Neural crest cell (in vitro differentiated cells): Measurements from ENCODE around the gene CTBP1. TPM values are rescaled to one million over a fixed set of nuclear protein-coding genes. Genes with fewer than 3 reads are reported as not detected.
"Not testable (repeated sequence)": the region's sequence is repeated elsewhere in the genome, so short reads cannot be mapped to it uniquely, and the experiment has no call there.

ENCODE experiments used
- DNase-seq: peaks from one replicate; pipeline ENCODE4 v3.0.0; 2021; ENCODE audit warnings: low read depth, mixed read lengths, low spot score
- H3K27ac Mint-ChIP-seq: one replicate; pipeline ENCODE4 v1.8.0; 2021; ENCODE audit warnings: mild to moderate bottlenecking, mixed read lengths; ENCODE audit not compliant: unreplicated experiment
- H3K27me3 Mint-ChIP-seq: 2 replicates; pipeline ENCODE4 v1.8.0; 2021; ENCODE audit warnings: low read depth, mild to moderate bottlenecking, mixed read lengths
- H3K36me3 Mint-ChIP-seq: 2 replicates; pipeline ENCODE4 v1.8.0; 2021; ENCODE audit warnings: low read depth, mild to moderate bottlenecking, mixed read lengths
- H3K4me1 Mint-ChIP-seq: 2 replicates; pipeline ENCODE4 v1.8.0; 2021; ENCODE audit warnings: mixed read lengths
- H3K4me3 Mint-ChIP-seq: one replicate; pipeline ENCODE4 v1.8.0; 2021; ENCODE audit warnings: mild to moderate bottlenecking, mixed read lengths
- H3K9me3 Mint-ChIP-seq: 2 replicates; pipeline ENCODE4 v1.8.0; 2021; ENCODE audit warnings: mixed read lengths
- CTCF ChIP-seq: fragments of 200-600 bp; sonication (generic); conservative IDR thresholded peaks from 2 replicates; pipeline ENCODE4 v1.5.0; 2021; ENCODE audit warnings: antibody characterized with exemption, mild to moderate bottlenecking
- total RNA-seq: library from RNA; stranded (reverse); gene quantifications from 2 replicates; pipeline ENCODE4 v1.2.1, GENCODE V29; 2021

The CTBP1 gene
- total RNA-seq, 1 donor from 2014 or later: 219 TPM

DNA sequence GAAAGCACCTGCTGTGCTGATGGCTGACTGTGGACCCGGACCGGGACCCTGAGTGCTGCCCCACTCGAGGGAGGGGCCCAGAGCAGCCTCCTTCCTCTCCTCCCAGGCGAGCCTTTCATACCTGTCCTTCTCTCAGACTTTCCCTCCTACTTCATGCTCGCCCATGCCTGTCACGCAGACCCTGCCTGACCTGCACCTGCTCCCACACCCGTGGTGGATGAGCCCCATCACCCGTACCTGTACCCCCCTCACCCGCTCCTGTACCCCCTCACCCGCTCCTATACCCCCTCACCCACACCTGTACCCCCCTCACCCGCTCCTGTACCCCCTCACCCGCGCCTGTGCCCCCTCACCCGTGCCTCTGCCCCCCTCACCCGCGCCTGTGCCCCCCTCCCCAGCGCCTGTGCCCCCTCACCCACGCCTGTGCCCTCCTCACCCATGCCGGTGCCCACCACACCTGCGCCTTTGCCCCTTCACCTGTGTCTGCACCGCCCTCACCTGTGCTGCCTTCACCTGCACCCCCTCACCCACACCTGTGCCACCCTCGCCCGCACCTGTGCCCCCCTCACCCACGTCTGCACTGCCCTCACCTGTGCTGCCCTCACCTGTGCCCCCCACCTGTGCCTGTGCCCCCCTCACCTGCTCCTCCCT, 46.6 kb upstream of the CTBP1 start:
- TF ChIP-seq CTCF: no peak

DNA sequence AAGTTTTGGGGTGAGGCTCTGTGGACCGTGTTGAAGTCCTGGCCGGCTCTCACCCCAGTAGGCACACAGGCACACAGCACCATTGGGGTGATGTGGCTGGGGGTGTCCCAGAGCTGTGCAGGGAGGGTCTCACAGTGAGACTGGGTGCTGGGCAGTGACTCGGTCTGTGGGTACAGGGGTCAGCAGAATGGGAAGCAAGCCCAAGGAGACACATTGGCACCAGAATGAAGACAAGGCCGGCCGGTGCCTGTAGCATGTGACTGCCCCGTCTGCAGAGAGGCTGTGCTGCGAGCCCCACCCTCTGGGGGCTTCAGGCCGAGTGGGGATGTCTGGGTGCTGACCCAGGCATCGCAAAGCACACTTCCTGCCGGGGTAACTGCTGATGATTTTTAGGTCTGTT, 46.0 kb upstream of the CTBP1 start:
- Mint-ChIP-seq H3K4me3 (peak overlapping the region; percentile 54), H3K27ac (peak overlapping the region; percentile 27), H3K4me1 (peaks cover 29% of the 10 kb centered on the region), H3K9me3 (no peaks in the 10 kb centered on the region), H3K36me3 (no peaks in the 10 kb centered on the region), H3K27me3 (no peaks in the 10 kb centered on the region)
- no peak for TF ChIP-seq CTCF
- no peak for DNase-seq

More for the DNA sequence above, 46.6 kb upstream of the CTBP1 start:
- Mint-ChIP-seq H3K36me3 (no peaks in the 10 kb centered on the region), H3K9me3 (no peaks in the 10 kb centered on the region), H3K27me3 (no peaks in the 10 kb centered on the region), H3K27ac (no peak overlapping the region), H3K4me1 (peaks cover 27% of the 10 kb centered on the region), H3K4me3 (peak overlapping the region; percentile 54)
- no peak for DNase-seq

GRCh38 chr4:1294424-1294823, 45.5 kb upstream of the CTBP1 start:
- no peak overlapping the region for H3K27ac Mint-ChIP-seq
- no peak overlapping the region for H3K4me3 Mint-ChIP-seq
- no peak for DNase-seq
- no peaks in the 10 kb centered on the region for H3K36me3 Mint-ChIP-seq
- no peaks in the 10 kb centered on the region for H3K9me3 Mint-ChIP-seq
- no peak for TF ChIP-seq CTCF
- no peaks in the 10 kb centered on the region for H3K27me3 Mint-ChIP-seq
- peaks cover 29% of the 10 kb centered on the region for H3K4me1 Mint-ChIP-seq

GRCh38 chr4:1293991-1294390, 45.1 kb upstream of the CTBP1 start:
- no peak for TF ChIP-seq CTCF
- H3K9me3 Mint-ChIP-seq: no peaks in the 10 kb centered on the region
- no peaks in the 10 kb centered on the region for H3K27me3 Mint-ChIP-seq
- peaks cover 31% of the 10 kb centered on the region for H3K4me1 Mint-ChIP-seq
- no peak overlapping the region for H3K27ac Mint-ChIP-seq
- no peak for DNase-seq
- no peaks in the 10 kb centered on the region for H3K36me3 Mint-ChIP-seq
- no peak overlapping the region for H3K4me3 Mint-ChIP-seq

GRCh38 chr4:1293531-1293941, 44.6 kb upstream of the CTBP1 start:
- H3K4me3 Mint-ChIP-seq: no peak overlapping the region

GRCh38 chr4:1292703-1293011, 43.7 kb upstream of the CTBP1 start:
- H3K27me3 Mint-ChIP-seq, H3K27ac Mint-ChIP-seq, H3K36me3 Mint-ChIP-seq, DNase-seq, H3K9me3 Mint-ChIP-seq: not testable (repeated sequence)
- Mint-ChIP-seq H3K4me1 (peaks cover 38% of the 10 kb centered on the region), H3K4me3 (peak overlapping the region; percentile 90)

More at GRCh38 chr4:1293531-1293941, 44.6 kb upstream of the CTBP1 start:
- no peak for DNase-seq
- Mint-ChIP-seq H3K27me3 (no peaks in the 10 kb centered on the region), H3K27ac (no peak overlapping the region), H3K9me3 (no peaks in the 10 kb centered on the region), H3K4me1 (peaks cover 35% of the 10 kb centered on the region), H3K36me3 (no peaks in the 10 kb centered on the region)
- TF ChIP-seq CTCF: no peak
